Measurements from ENCODE around the gene HCFC1R1.

Gene HCFC1R1

GRCh38 chr16:3017344-3017743 lies 6.4 kb downstream of the HCFC1R1 start:
- DNase-seq: no peak

DNA sequence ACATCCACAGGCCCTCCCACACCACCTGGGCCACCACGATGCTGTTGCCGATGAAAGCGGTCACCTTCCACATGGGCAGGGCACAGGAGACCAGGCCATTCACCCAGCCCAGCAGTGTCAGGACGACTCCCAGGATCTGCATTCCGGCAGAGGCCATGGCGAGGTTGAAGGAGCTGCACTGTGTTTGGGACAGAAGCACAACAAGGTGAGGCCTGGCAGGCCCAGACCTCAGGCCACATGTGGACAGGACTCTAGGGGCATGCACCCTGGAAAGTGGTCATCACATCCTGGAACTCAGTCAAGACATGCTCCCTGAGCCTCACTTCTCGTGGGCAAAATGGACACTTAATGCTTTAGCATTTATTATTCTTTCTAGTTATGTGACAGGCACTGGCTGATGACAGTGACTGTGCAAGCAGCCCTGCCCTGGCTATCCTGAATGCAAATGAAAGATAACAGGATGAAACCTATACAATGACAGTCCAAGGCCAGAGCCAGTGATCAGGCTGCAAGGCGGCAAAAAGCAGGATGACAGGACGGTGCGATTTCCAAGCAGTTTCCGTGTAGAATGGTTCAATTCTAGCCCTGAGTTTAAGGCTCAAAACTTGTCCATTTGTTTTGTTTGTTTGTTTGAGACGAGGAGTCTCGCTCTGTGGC lies 7.7 kb downstream of the HCFC1R1 start:
- DNase-seq: no peak

DNA sequence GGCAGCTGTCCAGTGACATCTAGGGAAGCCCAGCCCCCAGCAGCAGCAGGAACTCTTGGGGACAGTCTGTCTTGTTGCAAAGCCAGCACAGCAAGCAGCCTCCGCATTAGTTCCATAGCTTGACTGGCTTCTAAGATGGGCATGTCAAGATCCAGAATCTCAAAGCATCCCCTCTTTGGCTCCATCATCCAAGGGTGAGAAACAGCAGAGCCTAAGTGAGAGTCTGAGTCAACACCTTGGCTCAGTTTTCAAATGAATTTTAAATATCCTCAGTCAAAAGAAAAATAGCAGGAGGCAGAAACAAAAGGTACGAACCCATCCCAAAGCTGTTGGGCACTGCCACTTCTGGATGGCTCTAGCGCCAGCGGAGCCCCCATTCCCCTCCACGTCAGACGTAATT lies 8.8 kb downstream of the HCFC1R1 start:
- no peak for DNase-seq

GRCh38 chr16:3013998-3014690 lies 9.6 kb downstream of the HCFC1R1 start:
- DNase-seq: no peak

DNA sequence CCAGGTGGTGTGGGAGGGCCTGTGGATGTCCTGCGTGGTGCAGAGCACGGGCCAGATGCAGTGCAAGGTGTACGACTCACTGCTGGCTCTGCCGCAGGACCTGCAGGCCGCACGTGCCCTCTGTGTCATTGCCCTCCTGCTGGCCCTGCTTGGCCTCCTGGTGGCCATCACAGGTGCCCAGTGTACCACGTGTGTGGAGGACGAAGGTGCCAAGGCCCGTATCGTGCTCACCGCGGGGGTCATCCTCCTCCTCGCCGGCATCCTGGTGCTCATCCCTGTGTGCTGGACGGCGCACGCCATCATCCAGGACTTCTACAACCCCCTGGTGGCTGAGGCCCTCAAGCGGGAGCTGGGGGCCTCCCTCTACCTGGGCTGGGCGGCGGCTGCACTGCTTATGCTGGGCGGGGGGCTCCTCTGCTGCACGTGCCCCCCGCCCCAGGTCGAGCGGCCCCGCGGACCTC lies 10.2 kb downstream of the HCFC1R1 start:
- no peak for DNase-seq

DNA sequence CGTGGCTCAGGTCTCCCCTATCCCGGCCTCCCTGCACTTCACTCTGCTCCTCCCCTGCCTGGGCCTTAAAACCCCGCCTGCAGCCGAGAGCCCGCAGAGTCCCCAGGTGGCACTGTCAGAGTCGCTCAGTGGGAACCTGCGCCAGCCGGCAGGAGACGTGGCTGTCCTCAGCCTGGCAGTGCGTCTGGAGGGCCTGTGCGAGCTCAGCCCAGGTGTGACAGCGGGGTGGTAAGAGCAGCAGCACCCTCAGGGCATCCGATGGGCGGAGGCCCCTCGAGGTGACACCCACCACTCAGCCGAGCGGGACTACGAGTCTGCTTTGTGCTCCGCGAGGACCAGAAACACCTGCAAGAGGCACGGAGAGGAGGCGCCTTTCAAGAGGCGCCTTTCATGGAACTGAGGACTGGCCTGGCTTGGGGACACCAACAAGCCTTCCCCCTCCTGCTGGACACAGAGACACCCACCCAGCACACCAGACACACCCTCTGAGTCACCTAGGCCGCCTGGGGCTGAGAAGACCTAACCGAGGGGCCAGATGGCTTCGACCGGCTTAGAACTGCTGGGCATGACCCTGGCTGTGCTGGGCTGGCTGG lies 10.8 kb downstream of the HCFC1R1 start, which contains the start of gene CLDN9:
TSS of gene CLDN9 (plus strand) at position 96 of the 593 bp plus-strand sequence. CDS start at position 536, 440 bp downstream.
- no peak for DNase-seq

DNA sequence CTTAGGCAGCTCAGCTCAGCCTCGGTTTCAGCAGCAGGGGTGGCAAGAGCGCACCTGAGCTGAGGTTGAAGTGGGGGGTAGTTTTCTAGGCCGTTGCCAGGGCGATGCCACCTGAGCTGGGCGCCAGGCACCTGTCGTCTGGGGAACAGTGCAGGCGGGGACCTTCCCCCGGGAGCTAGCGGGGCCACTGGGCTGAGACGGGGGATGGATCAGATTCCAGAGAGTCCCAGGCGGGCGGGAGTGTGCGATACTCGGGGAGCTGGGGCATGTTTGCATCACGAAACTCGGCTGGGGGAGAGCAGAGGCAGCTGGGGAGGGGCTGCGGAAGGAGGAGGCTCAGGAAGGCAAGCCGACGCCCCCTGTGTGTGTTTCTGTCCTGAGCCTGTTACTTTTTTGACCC lies 11.5 kb downstream of the HCFC1R1 start:
- no peak for DNase-seq

GRCh38 chr16:3010510-3010909 lies 13.2 kb downstream of the HCFC1R1 start:
- DNase-seq: no peak

GRCh38 chr16:3009568-3010390 lies 14.0 kb downstream of the HCFC1R1 start:
- DNase-seq: no peak

GRCh38 chr16:3008690-3009037 lies 15.1 kb downstream of the HCFC1R1 start:
- no peak for DNase-seq

GRCh38 chr16:3007957-3008689 lies 15.6 kb downstream of the HCFC1R1 start:
- no peak for DNase-seq

GRCh38 chr16:3007059-3007956 lies 16.4 kb downstream of the HCFC1R1 start:
- DNase-seq: no peak

GRCh38 chr16:3004781-3005284 lies 18.9 kb downstream of the HCFC1R1 start:
- peak in 1 of 2 experiments; percentile 38 for DNase-seq

DNA sequence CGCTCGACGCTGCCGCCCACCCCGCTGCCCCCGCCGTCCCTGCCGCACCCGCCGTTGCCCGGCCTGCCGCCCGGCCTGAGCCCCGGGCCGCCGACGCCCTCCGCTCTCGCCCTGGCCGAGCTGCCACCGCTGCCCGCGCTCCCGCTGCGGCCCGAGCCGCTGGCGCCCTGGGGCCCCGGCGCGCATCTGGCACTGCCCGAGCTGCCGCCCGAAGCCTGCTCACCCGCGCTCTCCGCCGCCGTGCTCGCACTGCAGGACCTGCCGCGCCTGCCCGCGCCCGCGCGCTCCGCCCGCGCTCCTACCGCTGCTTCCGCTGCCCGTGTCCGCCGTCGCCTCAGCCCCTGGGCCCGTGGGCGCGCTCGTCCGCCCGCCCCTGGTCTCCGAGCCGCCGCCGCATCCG lies 19.4 kb downstream of the HCFC1R1 start:
- no peak for DNase-seq

GRCh38 chr16:3003582-3004270 lies 20.0 kb downstream of the HCFC1R1 start:
- DNase-seq: peak; percentile 94 to 99

- DNase-seq: no peak
Observed at GRCh38 chr16:3001316-3001715, 22.4 kb downstream of the HCFC1R1 start.

- DNase-seq: no peak
Observed at GRCh38 chr16:3000540-3000939, 23.2 kb downstream of the HCFC1R1 start.

DNA sequence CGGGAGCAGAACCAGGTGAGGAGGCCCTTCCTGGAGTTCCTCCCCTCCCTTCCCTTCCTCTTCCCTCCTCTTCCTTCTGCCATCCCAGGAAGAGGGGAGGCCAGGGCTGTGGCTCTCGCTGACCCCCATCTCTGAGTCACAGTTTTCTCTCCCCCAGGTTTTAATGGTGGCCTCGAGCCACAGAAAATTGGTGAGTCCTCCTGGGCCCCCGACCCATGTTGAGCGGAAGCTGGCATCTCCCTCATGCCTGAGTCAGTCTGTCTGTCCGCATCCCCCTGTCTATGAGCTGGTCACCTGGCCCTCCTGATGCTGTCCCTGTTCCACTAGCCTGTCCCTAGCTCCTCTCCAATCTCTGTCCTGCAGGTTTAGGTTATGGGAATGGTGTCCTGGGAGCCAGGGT lies 23.8 kb downstream of the HCFC1R1 start:
- no peak for DNase-seq

GRCh38 chr16:2996298-2996697 lies 27.4 kb downstream of the HCFC1R1 start:
- DNase-seq: no peak

DNA sequence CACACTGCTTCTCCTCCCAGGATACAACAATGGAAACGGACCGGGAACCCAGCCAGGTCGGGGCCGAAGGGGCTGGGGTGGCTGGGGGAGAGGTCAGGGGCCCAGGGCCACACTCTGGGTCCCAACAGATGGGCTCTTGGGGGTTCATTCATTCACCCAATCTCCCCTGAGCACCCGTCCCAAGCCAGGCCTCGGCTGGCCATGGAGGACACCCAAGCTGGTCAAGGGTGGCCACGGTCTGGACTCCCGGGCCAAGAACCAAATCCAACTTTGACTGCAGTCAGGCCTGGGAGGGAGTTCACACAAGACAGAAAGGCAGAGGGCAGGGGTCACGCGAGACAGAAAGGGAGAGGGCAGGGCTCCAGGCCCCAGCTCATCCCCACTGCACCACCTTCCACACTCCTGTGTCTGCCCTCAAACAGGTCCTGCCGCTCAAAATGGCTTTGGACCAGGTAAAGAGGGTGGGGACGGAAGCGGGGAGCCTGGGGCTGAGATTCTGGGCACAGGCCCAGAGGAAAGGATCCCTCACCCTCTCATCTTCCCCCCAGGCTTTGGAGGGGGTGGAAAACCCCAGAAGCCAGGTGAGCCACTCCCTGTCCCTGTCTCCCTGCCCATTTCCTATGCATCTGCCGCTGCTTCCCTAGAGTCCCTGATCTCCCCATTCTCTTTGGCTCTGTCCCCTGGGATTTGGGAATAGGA lies 31.2 kb downstream of the HCFC1R1 start:
- no peak for DNase-seq
